PC-9 (cell line): ENCODE results near the gene EXOC3L2. TPM values are rescaled to one million over a fixed set of nuclear protein-coding genes. Genes with fewer than 3 reads are reported as not detected.

Experiments used
- BruUV-seq: library from RNA; stranded (reverse); fragments of 400-500 nt; replicated peaks from 2 replicates; lab custom pipeline; 2021; lab: Mats Ljungman, UMichigan
- CTCF ChIA-PET: fragments of 300-600 bp; sonication (Branson Sonifier 250); formaldehyde crosslinking; loops from one replicate; lab custom pipeline; 2022; ENCODE audit warnings: antibody characterized with exemption; lab: Charles Lee
- POLR2A ChIA-PET: fragments of 300-600 bp; sonication (Branson Sonifier 250); formaldehyde crosslinking; loops from one replicate; lab custom pipeline; 2022; ENCODE audit warnings: antibody characterized with exemption; ENCODE audit not compliant: unreplicated experiment; lab: Charles Lee
- DNase-seq, 2 experiments: peaks; one replicate each; pipeline versions ENCODE4 v3.0.0 to v3.0.0-alpha.2; 2015 to 2022; ENCODE audit warnings: mixed read lengths in 1 of 2
- H2AFZ ChIP-seq: fragments of 200-600 bp; sonication (generic); 2 replicates; pipeline ENCODE4 v1.8.1; 2017; ENCODE audit warnings: antibody characterized with exemption
- H3F3A ChIP-seq: fragments of 200-600 bp; sonication (generic); 2 replicates; pipeline ENCODE4 v1.8.1; 2017; ENCODE audit warnings: antibody characterized with exemption, mild to moderate bottlenecking, low read depth; ENCODE audit not compliant: insufficient read depth
- H3K27ac ChIP-seq: fragments of 200-600 bp; sonication (generic); 2 replicates; pipeline ENCODE4 v1.6.1; 2016; ENCODE audit warnings: mixed run types
- H3K27me3 ChIP-seq: fragments of 200-600 bp; sonication (generic); 2 replicates; pipeline ENCODE4 v1.6.1; 2016; ENCODE audit warnings: low read depth, mixed run types; ENCODE audit not compliant: insufficient read depth
- H3K36me3 ChIP-seq: fragments of 200-600 bp; sonication (generic); 2 replicates; pipeline ENCODE4 v1.6.1; 2016; ENCODE audit warnings: low read depth, mixed run types
- H3K4me1 ChIP-seq: fragments of 200-600 bp; sonication (generic); replicated peaks from 2 replicates; pipeline ENCODE4 v1.6.1; 2016; ENCODE audit warnings: mixed run types; ENCODE audit not compliant: insufficient read depth
- H3K4me2 ChIP-seq: fragments of 200-600 bp; sonication (generic); 2 replicates; pipeline ENCODE4 v1.6.1; 2017; ENCODE audit warnings: mixed run types
- H3K4me3 ChIP-seq: fragments of 200-600 bp; sonication (generic); 2 replicates; pipeline ENCODE4 v1.6.1; 2016; ENCODE audit warnings: mixed run types
- H3K79me2 ChIP-seq: fragments of 200-600 bp; sonication (generic); 2 replicates; pipeline ENCODE4 v1.6.1; 2017; ENCODE audit warnings: low read depth, mixed run types
- H3K9me2 ChIP-seq: fragments of 200-600 bp; sonication (generic); 2 replicates; pipeline ENCODE4 v1.8.1; 2017; ENCODE audit warnings: mild to moderate bottlenecking; ENCODE audit not compliant: insufficient read depth
- H3K9me3 ChIP-seq: fragments of 200-600 bp; sonication (generic); 2 replicates; pipeline ENCODE4 v1.8.1; 2016; ENCODE audit warnings: low read depth; ENCODE audit not compliant: insufficient read depth
- H4K20me1 ChIP-seq: fragments of 200-600 bp; sonication (generic); 2 replicates; pipeline ENCODE4 v1.8.1; 2017; ENCODE audit not compliant: insufficient read depth
- EZH2 ChIP-seq: fragments of 200-600 bp; sonication (generic); IDR thresholded peaks from 2 replicates; pipeline ENCODE4 v1.8.0; 2017; ENCODE audit warnings: antibody characterized with exemption, low read depth
- intact Hi-C: fragments of 100-400 bp; cut with micrococcal nuclease; formaldehyde crosslinking; loops from one replicate; pipeline ENCODE4 v1.10.0; 2022; ENCODE audit not compliant: unreplicated experiment
- total RNA-seq: library from RNA; stranded (reverse); gene quantifications from 2 replicates; pipeline ENCODE4 v1.2.3, GENCODE V29; 2021
- TF ChIP-seq, protein P1 (sequence below): fragments of 200-600 bp; sonication (generic); conservative IDR thresholded peaks from 2 replicates; pipeline ENCODE4 v1.6.1; 2017; ENCODE audit warnings: mixed run types, antibody characterized with exemption, mild to moderate bottlenecking, moderate library complexity

EXOC3L2 gene
- total RNA-seq, 1 experiment from 2014 or later, result not detected

GRCh38 chr19:45291834-45292233, 46.6 kb upstream of the EXOC3L2 start:
- Histone ChIP-seq H2AFZ (no peak overlapping the region), H3K27ac (no peak overlapping the region), H3K9me2 (no peaks in the 10 kb centered on the region), H4K20me1 (no peaks in the 10 kb centered on the region), H3K4me3 (no peak overlapping the region), H3K4me2 (no peak overlapping the region), H3F3A (no peaks in the 10 kb centered on the region), H3K79me2 (no peaks in the 10 kb centered on the region), H3K9me3 (no peaks in the 10 kb centered on the region), H3K27me3 (no peaks in the 10 kb centered on the region), H3K36me3 (0 out of 2 replicates have a peak, but pooled peaks cover 4% of the 10 kb centered on the region), H3K4me1 (no peaks in the 10 kb centered on the region)
- intact Hi-C loops, result no loop called here
- DNase-seq, result no peak
- ChIA-PET POLR2A (no interaction called here), CTCF (no interaction called here)
- no TSS peak for BruUV-seq
- TF ChIP-seq EZH2, result no peak
- TF ChIP-seq, protein P1, sequence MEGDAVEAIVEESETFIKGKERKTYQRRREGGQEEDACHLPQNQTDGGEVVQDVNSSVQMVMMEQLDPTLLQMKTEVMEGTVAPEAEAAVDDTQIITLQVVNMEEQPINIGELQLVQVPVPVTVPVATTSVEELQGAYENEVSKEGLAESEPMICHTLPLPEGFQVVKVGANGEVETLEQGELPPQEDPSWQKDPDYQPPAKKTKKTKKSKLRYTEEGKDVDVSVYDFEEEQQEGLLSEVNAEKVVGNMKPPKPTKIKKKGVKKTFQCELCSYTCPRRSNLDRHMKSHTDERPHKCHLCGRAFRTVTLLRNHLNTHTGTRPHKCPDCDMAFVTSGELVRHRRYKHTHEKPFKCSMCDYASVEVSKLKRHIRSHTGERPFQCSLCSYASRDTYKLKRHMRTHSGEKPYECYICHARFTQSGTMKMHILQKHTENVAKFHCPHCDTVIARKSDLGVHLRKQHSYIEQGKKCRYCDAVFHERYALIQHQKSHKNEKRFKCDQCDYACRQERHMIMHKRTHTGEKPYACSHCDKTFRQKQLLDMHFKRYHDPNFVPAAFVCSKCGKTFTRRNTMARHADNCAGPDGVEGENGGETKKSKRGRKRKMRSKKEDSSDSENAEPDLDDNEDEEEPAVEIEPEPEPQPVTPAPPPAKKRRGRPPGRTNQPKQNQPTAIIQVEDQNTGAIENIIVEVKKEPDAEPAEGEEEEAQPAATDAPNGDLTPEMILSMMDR, result no peak

DNA sequence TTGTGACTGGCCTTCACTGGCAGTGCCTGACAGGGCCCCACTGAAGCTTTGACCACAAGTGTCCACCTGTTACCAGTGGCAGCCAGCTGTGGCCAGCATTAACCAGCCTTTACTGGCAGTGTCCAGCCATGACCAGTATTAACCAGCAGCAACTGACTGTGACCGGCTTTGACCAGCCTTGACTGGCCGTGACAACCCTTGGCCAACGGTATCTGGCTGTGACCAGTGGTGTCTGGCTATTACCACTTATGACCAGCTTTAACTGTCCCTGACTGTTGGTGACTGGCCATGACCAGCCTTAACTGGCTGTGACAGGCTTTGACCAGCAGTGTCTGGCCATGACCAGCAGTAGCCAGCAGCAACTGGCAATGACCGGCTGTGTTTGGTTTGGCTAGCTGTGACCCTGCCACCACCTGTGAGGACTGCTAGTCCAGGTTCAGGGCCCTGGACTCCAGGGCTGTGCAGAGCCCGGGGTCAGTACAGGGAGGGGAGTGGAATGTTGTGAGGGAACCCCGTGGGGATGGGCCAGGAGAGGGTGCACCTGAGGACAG, 45.2 kb upstream of the EXOC3L2 start:
- Histone ChIP-seq H3K4me3 (no peak overlapping the region), H3K27me3 (no peaks in the 10 kb centered on the region), H2AFZ (no peak overlapping the region), H3K4me1 (no peaks in the 10 kb centered on the region), H3K9me2 (no peaks in the 10 kb centered on the region), H4K20me1 (no peaks in the 10 kb centered on the region), H3K9me3 (no peaks in the 10 kb centered on the region), H3F3A (no peaks in the 10 kb centered on the region), H3K4me2 (no peak overlapping the region), H3K79me2 (no peaks in the 10 kb centered on the region), H3K27ac (no peak overlapping the region), H3K36me3 (0 out of 2 replicates have a peak, but pooled peaks cover 4% of the 10 kb centered on the region)
- BruUV-seq, result no TSS peak
- DNase-seq, result no peak
- ChIA-PET POLR2A (no interaction called here), CTCF (interaction anchor here (0.5 kb wide), 1 partner anchor 387 kb away, joined by 3 read pairs; no protein-coding TSS in a partner anchor)
- TF ChIP-seq, protein P1, result no peak
- TF ChIP-seq EZH2, result no peak
- intact Hi-C loops, result no loop called here

GRCh38 chr19:45283443-45284033, 38.3 kb upstream of the EXOC3L2 start:
- Histone ChIP-seq H3K4me1 (no peaks in the 10 kb centered on the region), H3K4me3 (no peak overlapping the region), H3K27ac (no peak overlapping the region), H3K79me2 (no peaks in the 10 kb centered on the region), H3K9me2 (no peaks in the 10 kb centered on the region), H4K20me1 (no peaks in the 10 kb centered on the region), H3K9me3 (no peaks in the 10 kb centered on the region), H3K4me2 (no peak overlapping the region), H3K36me3 (no peaks in the 10 kb centered on the region), H3K27me3 (no peaks in the 10 kb centered on the region), H3F3A (no peaks in the 10 kb centered on the region; the same call in none of the 2 replicates), H2AFZ (no peak overlapping the region)
- ChIA-PET POLR2A (no interaction called here), CTCF (interaction anchor here (0.6 kb wide), 1 partner anchor 119 kb away, joined by 7 read pairs; no protein-coding TSS in a partner anchor)
- no TSS peak for BruUV-seq
- intact Hi-C loops, result no loop called here
- DNase-seq, result no peak
- TF ChIP-seq, protein P1, result no peak
- no peak for TF ChIP-seq EZH2
